ENCODE results near the gene TYROBP.

DNA sequence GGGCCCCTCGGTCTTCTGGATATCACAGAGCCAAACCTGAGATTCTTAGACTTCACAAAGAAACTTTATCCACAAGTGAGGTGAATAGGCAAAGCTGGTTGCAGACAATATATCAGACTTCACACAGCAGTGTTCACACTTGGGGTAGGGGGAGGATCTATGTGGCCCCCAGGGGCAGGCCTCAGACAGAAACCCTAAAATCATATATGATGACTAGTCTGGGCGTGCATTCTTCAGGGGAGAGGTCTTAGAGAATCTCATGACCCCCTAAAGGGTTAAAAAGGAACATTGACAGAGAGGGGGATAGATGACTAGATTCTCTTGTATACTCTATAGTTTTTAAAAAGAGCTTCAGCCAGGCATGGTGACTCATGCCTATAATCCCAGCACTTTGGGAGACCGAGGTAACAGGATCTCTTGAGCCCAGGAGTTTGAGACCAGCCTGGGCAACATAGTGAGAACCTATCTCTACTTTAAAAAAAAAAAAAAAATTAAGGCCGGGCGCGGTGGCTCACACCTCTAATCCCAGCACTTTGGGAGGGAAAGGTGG lies 2.8 kb downstream of the TYROBP start:
- no peak for TF ChIP-seq EZH2 (IDR thresholded peaks at IDR 0.05; ENCODE audit: borderline replicate concordance, low read depth, low read length, poor library complexity, severe bottlenecking)
- TF ChIP-seq, protein P1, sequence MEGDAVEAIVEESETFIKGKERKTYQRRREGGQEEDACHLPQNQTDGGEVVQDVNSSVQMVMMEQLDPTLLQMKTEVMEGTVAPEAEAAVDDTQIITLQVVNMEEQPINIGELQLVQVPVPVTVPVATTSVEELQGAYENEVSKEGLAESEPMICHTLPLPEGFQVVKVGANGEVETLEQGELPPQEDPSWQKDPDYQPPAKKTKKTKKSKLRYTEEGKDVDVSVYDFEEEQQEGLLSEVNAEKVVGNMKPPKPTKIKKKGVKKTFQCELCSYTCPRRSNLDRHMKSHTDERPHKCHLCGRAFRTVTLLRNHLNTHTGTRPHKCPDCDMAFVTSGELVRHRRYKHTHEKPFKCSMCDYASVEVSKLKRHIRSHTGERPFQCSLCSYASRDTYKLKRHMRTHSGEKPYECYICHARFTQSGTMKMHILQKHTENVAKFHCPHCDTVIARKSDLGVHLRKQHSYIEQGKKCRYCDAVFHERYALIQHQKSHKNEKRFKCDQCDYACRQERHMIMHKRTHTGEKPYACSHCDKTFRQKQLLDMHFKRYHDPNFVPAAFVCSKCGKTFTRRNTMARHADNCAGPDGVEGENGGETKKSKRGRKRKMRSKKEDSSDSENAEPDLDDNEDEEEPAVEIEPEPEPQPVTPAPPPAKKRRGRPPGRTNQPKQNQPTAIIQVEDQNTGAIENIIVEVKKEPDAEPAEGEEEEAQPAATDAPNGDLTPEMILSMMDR (conservative IDR thresholded peaks at IDR 0.05; ENCODE audit: low read depth, low read length) = no peak
